ENCODE results near the gene CMBL.

DNA sequence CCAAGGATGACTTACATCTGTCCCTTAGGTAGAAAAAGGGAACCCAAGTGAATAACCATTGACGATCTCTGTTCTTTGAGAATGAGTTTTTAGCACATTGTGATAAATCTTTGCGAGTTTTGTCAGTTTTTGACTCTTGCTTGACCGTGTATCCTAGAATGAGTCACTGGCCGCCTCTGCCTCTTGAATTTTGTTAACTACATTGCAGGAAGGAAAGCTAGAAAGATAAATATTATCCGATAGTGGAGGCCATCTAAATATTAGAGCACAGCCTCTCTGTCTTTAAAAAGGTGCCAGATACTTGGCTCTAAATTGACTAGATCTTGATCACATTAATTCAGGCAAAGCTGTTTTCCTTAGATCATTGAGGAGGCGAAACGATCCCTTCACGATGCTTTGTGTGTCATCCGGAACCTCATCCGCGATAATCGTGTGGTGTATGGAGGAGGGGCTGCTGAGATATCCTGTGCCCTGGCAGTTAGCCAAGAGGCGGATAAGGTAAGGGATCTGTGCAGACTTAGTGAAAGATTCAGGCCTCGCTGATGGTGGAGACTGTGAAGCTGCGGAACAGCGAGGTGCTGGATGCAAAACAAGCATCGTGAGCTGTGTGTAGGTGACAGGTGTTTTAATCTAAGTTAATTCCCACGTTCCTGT, 45.5 kb downstream of the CMBL start:
- TF ChIP-seq, protein P1, sequence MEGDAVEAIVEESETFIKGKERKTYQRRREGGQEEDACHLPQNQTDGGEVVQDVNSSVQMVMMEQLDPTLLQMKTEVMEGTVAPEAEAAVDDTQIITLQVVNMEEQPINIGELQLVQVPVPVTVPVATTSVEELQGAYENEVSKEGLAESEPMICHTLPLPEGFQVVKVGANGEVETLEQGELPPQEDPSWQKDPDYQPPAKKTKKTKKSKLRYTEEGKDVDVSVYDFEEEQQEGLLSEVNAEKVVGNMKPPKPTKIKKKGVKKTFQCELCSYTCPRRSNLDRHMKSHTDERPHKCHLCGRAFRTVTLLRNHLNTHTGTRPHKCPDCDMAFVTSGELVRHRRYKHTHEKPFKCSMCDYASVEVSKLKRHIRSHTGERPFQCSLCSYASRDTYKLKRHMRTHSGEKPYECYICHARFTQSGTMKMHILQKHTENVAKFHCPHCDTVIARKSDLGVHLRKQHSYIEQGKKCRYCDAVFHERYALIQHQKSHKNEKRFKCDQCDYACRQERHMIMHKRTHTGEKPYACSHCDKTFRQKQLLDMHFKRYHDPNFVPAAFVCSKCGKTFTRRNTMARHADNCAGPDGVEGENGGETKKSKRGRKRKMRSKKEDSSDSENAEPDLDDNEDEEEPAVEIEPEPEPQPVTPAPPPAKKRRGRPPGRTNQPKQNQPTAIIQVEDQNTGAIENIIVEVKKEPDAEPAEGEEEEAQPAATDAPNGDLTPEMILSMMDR (IDR thresholded peaks at IDR 0.05): no peak
- no peak for TF ChIP-seq POLR2A (IDR thresholded peaks at IDR 0.05)

Data from Peyer's patch (tissue), 4 donors.